Activated CD4-positive, CD25-positive, alpha-beta regulatory T cell treated with anti-CD3 and anti-CD28 coated beads, Interleukin-2, amount 50 U/mL, for 24 hours (primary cell): Measurements from ENCODE around the gene OR2A5.
"Not testable (repeated sequence)": the region's sequence is repeated elsewhere in the genome, so short reads cannot be mapped to it uniquely, and the experiment has no call there.

ENCODE experiments used
- ATAC-seq, 2 donors: fragments of 150-1000 bp; cut with Tn5 transposase; one replicate each; pipeline ENCODE4 v1.10.0; 2021; ENCODE audit warnings: mild to moderate bottlenecking in 1 of 2, moderate library complexity in 1 of 2

Gene OR2A5

GRCh38 chr7:144035385-144035784, 13.4 kb upstream of the OR2A5 start:
- no peak for ATAC-seq

- no peak for ATAC-seq
Measured at GRCh38 chr7:144036302-144036885, 12.4 kb upstream of the OR2A5 start.

GRCh38 chr7:144037414-144038035, 11.2 kb upstream of the OR2A5 start:
- ATAC-seq = no peak

- no peak for ATAC-seq
Measured at GRCh38 chr7:144038887-144039286, 9.9 kb upstream of the OR2A5 start.

- ATAC-seq = no peak
Measured at GRCh38 chr7:144049491-144049890, 743 bp downstream of the OR2A5 start.

GRCh38 chr7:144050093-144050492, 1.3 kb downstream of the OR2A5 start:
- no peak for ATAC-seq

- not testable (repeated sequence) for ATAC-seq
Measured at GRCh38 chr7:144050884-144051283, 2.1 kb downstream of the OR2A5 start.

GRCh38 chr7:144057954-144058353, 9.2 kb downstream of the OR2A5 start:
- no peak for ATAC-seq

GRCh38 chr7:144063710-144064109, 15.0 kb downstream of the OR2A5 start:
- ATAC-seq = no peak

- ATAC-seq = no peak
Measured at GRCh38 chr7:144069511-144069910, 20.8 kb downstream of the OR2A5 start, which contains the start of gene OR2A25. Gene OR2A25, plus strand, starts transcription at chr7:144069811. Its CDS starts 4,409 bp downstream, at chr7:144074220.

- no peak for ATAC-seq
Measured at GRCh38 chr7:144069953-144070352, 21.2 kb downstream of the OR2A5 start.

GRCh38 chr7:144074374-144074773, 25.6 kb downstream of the OR2A5 start:
- ATAC-seq = no peak

- ATAC-seq = no peak
Measured at GRCh38 chr7:144085978-144086377, 37.2 kb downstream of the OR2A5 start, which contains the start of gene OR2A12. Gene OR2A12, plus strand, starts transcription at chr7:144086278. Its CDS starts 8,830 bp downstream, at chr7:144095108.

GRCh38 chr7:144086730-144087129, 38.0 kb downstream of the OR2A5 start:
- no peak for ATAC-seq

- ATAC-seq = no peak
Measured at GRCh38 chr7:144087230-144087629, 38.5 kb downstream of the OR2A5 start.

- ATAC-seq = no peak
Measured at GRCh38 chr7:144090667-144091066, 41.9 kb downstream of the OR2A5 start.

GRCh38 chr7:144098776-144099175, 50.0 kb downstream of the OR2A5 start:
- no peak for ATAC-seq

GRCh38 chr7:144100607-144101006, 51.9 kb downstream of the OR2A5 start:
- ATAC-seq = no peak

GRCh38 chr7:144102041-144102440, 53.3 kb downstream of the OR2A5 start:
- ATAC-seq = no peak

- ATAC-seq = no peak
Measured at GRCh38 chr7:144105211-144105610, 56.5 kb downstream of the OR2A5 start.
